Esophagus (tissue), 2 donors: ENCODE data around the gene DDX31. TPM values are rescaled to one million over a fixed set of nuclear protein-coding genes. Genes with fewer than 3 reads are reported as not detected.
"Not testable (repeated sequence)": the region's sequence is repeated elsewhere in the genome, so short reads cannot be mapped to it uniquely, and the experiment has no call there.

Experiments
- H3K27ac ChIP-seq, 2 donors: one replicate each; pipeline ENCODE4 v1.5.1; 2013; ENCODE audit warnings: low read depth in 2 of 2, mild to moderate bottlenecking in 2 of 2, inconsistent platforms in 1 of 2, low read length in 1 of 2, moderate library complexity in 1 of 2
- H3K27me3 ChIP-seq, 2 donors: one replicate each; pipeline ENCODE4 v1.6.1; 2013; ENCODE audit warnings: low read length in 2 of 2, control low read depth in 1 of 2, mild to moderate bottlenecking in 1 of 2; ENCODE audit not compliant: insufficient read depth in 2 of 2, control insufficient read depth in 1 of 2
- H3K36me3 ChIP-seq, 2 donors: one replicate each; pipeline ENCODE4 v1.6.1; 2013; ENCODE audit warnings: low read length in 1 of 2; ENCODE audit not compliant: control insufficient read depth in 2 of 2, insufficient read depth in 2 of 2
- H3K4me1 ChIP-seq, 2 donors: one replicate each; pipeline ENCODE4 v1.6.1; 2013; ENCODE audit warnings: low read length in 1 of 2; ENCODE audit not compliant: control insufficient read depth in 2 of 2, insufficient read depth in 2 of 2
- H3K4me3 ChIP-seq, 2 donors: one replicate each; pipeline ENCODE4 v1.5.1; 2013; ENCODE audit warnings: low read length in 2 of 2, mild to moderate bottlenecking in 2 of 2, low read depth in 1 of 2, moderate library complexity in 1 of 2
- H3K9me3 ChIP-seq, 2 donors: one replicate each; pipeline ENCODE4 v1.6.1; 2013; ENCODE audit warnings: mild to moderate bottlenecking in 2 of 2, low read depth in 1 of 2, low read length in 1 of 2, moderate library complexity in 1 of 2; ENCODE audit not compliant: control insufficient read depth in 2 of 2, insufficient read depth in 1 of 2
- WGBS, 2 donors: extraction: QIAGEN DNeasy Blood & Tissue Kit; methylation state at CpG; one replicate each; pipeline ENCODE4 v1.1.7; 2013; 5-methylcytosine and 5-hydroxymethylcytosine counted together
- polyA plus RNA-seq, 2 donors: library from polyadenylated mRNA; stranded (reverse); fragments of 200-250 nt; gene quantifications; one replicate each; pipeline ENCODE4 v1.2.3, GENCODE V29; 2013
- donor health status: healthy with polysubstance abuse.
- donor health status: Bipolar disorder and iron deficiency.

DDX31 gene
- polyA plus RNA-seq, 2 donors, result 6.6 to 8.0 TPM

DNA sequence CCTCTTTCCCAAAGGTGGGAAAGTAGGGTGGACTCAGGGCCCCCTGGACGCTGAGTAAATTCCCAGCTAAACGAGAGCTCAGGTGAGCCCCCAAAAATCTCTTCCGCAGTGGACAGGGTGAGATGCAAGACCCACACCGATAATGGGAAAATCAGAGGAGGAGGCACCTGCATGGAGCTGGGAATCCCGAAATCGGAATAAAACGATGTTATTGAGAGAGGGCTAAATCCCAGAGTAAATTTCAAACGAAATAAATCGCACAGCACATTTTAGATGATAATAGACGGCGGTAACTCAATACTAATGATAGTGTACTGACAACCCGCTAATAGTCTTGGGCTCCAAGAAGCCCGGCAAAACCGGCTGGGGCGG is 90.4 kb downstream of the DDX31 start:
- peaks cover 2 to 4% of the 10 kb centered on the region in 2 donors for H3K9me3 ChIP-seq
- H3K4me3 ChIP-seq, result no peak overlapping the region
- no peaks in the 10 kb centered on the region for H3K36me3 ChIP-seq
- 8 to 9% methylated on average over 15 of the region's 15 CpGs for WGBS, 2 donors
- no peak overlapping the region for H3K27ac ChIP-seq
- H3K4me1 ChIP-seq, result peaks cover 2 to 3% of the 10 kb centered on the region in 2 donors
- H3K27me3 ChIP-seq, result peaks cover 5 to 39% of the 10 kb centered on the region in 2 donors

DNA sequence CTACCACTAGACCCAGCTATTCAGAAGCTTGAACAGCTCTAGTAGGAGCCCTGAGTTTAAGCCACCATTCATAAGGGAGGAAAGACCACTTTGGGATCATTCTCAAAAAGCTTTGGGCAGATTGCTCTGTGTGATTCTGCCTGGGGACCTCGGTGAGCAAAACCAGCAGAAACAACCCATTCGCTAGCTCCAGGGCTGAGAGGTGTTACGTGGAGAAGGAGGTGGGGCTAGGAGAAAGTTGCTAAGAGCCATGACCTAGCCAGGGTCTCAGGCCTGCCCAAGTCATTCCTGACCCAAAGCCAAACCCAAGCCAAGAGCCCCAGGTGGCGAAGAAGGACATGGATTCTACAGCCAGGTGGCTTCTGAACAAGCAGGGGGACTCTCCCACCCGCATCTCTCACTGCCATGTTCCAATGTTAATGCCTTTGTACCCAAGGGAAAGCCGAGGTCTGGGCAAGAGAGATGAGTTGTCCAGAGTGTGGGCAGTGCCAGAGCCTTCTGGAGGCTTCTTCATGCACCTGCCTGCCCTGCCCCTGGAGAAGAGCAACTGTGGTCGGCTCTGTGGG is 91.3 kb downstream of the DDX31 start:
- WGBS, 2 donors, result 28 to 36% methylated on average over 7 of the region's 7 CpGs
- Histone ChIP-seq H3K27ac (no peak overlapping the region), H3K4me1 (peaks cover 2 to 3% of the 10 kb centered on the region in 2 donors), H3K4me3 (no peak overlapping the region), H3K27me3 (peaks cover 5 to 32% of the 10 kb centered on the region in 2 donors), H3K36me3 (no peaks in the 10 kb centered on the region), H3K9me3 (peaks cover 2 to 4% of the 10 kb centered on the region in 2 donors)

DNA sequence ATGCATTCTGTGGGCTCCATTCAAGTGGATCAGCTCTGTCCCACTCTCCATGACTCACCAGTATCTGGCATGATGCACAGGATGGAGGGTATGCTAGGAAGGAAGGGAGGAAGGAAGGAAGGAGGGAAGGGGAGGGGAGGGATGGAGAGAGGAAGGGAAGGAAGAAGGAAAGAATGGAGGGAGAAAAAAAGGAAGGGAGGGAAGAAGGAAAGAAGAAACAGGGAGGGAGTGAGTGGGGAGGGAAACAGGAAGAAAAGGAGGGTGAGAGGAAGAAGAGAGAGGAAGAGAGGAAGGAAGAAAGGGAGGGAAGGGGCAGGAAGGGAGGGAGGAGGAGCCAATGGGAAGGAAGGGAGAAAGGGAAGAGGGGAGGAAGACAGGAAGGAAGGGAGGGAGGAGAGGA is 92.7 kb downstream of the DDX31 start:
- Histone ChIP-seq H3K27ac (no peak overlapping the region), H3K27me3 (peaks cover 0 to 26% of the 10 kb centered on the region in 2 donors), H3K4me3 (no peak overlapping the region), H3K36me3 (no peaks in the 10 kb centered on the region), H3K4me1 (peaks cover 1 to 3% of the 10 kb centered on the region in 2 donors), H3K9me3 (peaks cover 0 to 2% of the 10 kb centered on the region in 2 donors)

- Histone ChIP-seq H3K4me1 (peaks cover 0 to 3% of the 10 kb centered on the region in 2 donors), H3K4me3 (no peak overlapping the region), H3K9me3 (peaks cover 0 to 2% of the 10 kb centered on the region in 2 donors), H3K27ac (no peak overlapping the region), H3K27me3 (peaks cover 0 to 22% of the 10 kb centered on the region in 2 donors), H3K36me3 (no peaks in the 10 kb centered on the region)
- 68 to 79% methylated on average over 5 of the region's 5 CpGs for WGBS, 2 donors
These were observed 94.0 kb downstream of the DDX31 start for GRCh38 chr9:132575811-132576210.

GRCh38 chr9:132575005-132575609 is 94.7 kb downstream of the DDX31 start:
- 13 to 14% methylated on average over 16 of the region's 16 CpGs for WGBS, 2 donors
- H3K4me1 ChIP-seq, result peaks cover 0 to 3% of the 10 kb centered on the region in 2 donors
- peaks cover 0 to 19% of the 10 kb centered on the region in 2 donors for H3K27me3 ChIP-seq
- no peak overlapping the region for H3K4me3 ChIP-seq
- no peak overlapping the region for H3K27ac ChIP-seq
- no peaks in the 10 kb centered on the region for H3K36me3 ChIP-seq
- peaks cover 0 to 2% of the 10 kb centered on the region in 2 donors for H3K9me3 ChIP-seq

DNA sequence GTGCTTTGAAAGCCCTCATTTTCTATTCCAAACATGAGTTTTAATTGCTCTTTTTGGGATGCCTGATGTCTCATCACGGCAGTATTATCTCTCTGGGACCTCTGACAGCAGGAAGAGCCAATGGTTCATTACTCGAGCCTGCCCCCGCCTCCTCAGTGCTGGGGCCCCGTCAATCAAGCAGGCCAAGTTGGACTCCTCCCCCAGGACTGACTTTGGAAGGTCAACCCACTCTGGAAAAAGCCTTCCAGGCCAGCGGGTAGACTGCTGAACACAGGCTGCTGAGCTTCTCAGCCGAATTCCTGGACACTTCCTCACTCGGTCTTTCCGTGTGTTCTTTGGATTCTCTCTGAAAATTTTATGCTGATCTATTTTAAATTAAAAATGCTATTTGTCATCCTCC is 96.9 kb downstream of the DDX31 start:
- WGBS, 2 donors, result 26 to 31% methylated on average over 8 of the region's 8 CpGs
- H3K36me3 ChIP-seq, result no peaks in the 10 kb centered on the region
- no peak overlapping the region for H3K4me3 ChIP-seq
- no peaks in the 10 kb centered on the region for H3K4me1 ChIP-seq
- H3K27ac ChIP-seq, result no peak overlapping the region
- H3K27me3 ChIP-seq, result no peaks in the 10 kb centered on the region
- H3K9me3 ChIP-seq, result no peaks in the 10 kb centered on the region

GRCh38 chr9:132571806-132572600 is 97.8 kb downstream of the DDX31 start:
- no peak overlapping the region for H3K27ac ChIP-seq
- H3K27me3 ChIP-seq, result no peaks in the 10 kb centered on the region
- H3K4me3 ChIP-seq, result no peak overlapping the region
- 75 to 79% methylated on average over 15 of the region's 15 CpGs for WGBS, 2 donors
- H3K4me1 ChIP-seq, result no peaks in the 10 kb centered on the region
- H3K9me3 ChIP-seq, result no peaks in the 10 kb centered on the region
- no peaks in the 10 kb centered on the region for H3K36me3 ChIP-seq

DNA sequence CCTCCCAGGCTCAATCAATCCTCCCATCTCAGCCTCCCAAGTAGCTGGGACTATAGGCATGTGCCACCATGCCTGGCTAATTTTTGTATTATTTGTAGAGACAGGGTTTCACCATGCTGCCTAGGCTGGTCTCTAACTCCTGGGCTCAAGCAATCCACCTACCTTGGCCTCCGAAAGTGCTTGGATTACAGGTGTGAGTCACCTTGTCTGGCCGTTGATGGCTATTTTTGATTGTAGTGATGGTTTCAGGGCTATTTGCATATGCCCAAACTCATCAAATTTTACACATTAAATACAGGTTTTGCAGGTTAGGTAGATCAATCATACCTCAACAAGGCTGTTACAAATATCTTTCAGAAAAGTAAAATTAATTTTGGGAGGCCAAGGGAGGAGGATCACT is 101.0 kb downstream of the DDX31 start:
- H3K27me3 ChIP-seq, H3K4me3 ChIP-seq, H3K9me3 ChIP-seq, H3K36me3 ChIP-seq, H3K27ac ChIP-seq, H3K4me1 ChIP-seq: not testable (repeated sequence)
- WGBS, 2 donors, result 61% methylated on average over 2 of the region's 2 CpGs

DNA sequence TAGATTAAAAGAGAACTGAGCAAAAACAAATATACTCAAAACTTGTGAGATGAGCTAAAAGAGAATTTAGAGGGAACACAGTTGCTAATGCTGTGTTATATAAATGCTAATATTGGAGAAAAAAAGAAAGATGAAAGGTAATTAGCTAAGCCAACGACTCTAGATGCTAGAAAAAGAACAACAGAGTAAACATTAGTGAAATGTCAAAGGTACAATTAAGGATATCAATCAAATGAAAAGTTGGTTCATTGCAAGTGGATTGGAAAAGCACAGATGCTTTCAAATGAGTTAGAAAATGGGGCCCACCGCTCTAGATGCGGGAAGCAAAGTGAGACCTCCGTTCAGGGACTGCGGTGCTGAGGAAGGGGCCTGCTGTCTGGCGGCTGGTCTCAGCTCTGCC is 105.3 kb downstream of the DDX31 start:
- Histone ChIP-seq H3K27me3 (no peaks in the 10 kb centered on the region), H3K4me3 (no peak overlapping the region)
- 74% methylated on average over 6 of the region's 6 CpGs for WGBS, 2 donors

GRCh38 chr9:132562306-132562573 is 107.5 kb downstream of the DDX31 start:
- Histone ChIP-seq H3K9me3 (no peaks in the 10 kb centered on the region), H3K27me3 (no peaks in the 10 kb centered on the region), H3K27ac (no peak overlapping the region), H3K36me3 (no peaks in the 10 kb centered on the region), H3K4me3 (no peak overlapping the region), H3K4me1 (no peaks in the 10 kb centered on the region)
- 37 to 40% methylated on average over 4 of the region's 4 CpGs for WGBS, 2 donors

More for the DNA sequence above, 105.3 kb downstream of the DDX31 start:
- H3K27ac ChIP-seq, result no peak overlapping the region
- no peaks in the 10 kb centered on the region for H3K4me1 ChIP-seq
- no peaks in the 10 kb centered on the region for H3K36me3 ChIP-seq
- H3K9me3 ChIP-seq, result no peaks in the 10 kb centered on the region
